ENCODE measurements around the gene DYNLT1.
"Not testable (repeated sequence)": the region's sequence is repeated elsewhere in the genome, so short reads cannot be mapped to it uniquely, and the experiment has no call there.

Gene DYNLT1

GRCh38 chr6:158684311-158684710, 39.8 kb upstream of the DYNLT1 start:
- H3K4me3 ChIP-seq (replicated peaks in 1 of 2; ENCODE audit: low read depth in 2 of 2, low read length in 2 of 2), result no peak overlapping the region
- DNase-seq (ENCODE audit: low read depth in 2 of 2), result no peak
- TF ChIP-seq, protein P1, sequence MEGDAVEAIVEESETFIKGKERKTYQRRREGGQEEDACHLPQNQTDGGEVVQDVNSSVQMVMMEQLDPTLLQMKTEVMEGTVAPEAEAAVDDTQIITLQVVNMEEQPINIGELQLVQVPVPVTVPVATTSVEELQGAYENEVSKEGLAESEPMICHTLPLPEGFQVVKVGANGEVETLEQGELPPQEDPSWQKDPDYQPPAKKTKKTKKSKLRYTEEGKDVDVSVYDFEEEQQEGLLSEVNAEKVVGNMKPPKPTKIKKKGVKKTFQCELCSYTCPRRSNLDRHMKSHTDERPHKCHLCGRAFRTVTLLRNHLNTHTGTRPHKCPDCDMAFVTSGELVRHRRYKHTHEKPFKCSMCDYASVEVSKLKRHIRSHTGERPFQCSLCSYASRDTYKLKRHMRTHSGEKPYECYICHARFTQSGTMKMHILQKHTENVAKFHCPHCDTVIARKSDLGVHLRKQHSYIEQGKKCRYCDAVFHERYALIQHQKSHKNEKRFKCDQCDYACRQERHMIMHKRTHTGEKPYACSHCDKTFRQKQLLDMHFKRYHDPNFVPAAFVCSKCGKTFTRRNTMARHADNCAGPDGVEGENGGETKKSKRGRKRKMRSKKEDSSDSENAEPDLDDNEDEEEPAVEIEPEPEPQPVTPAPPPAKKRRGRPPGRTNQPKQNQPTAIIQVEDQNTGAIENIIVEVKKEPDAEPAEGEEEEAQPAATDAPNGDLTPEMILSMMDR (IDR thresholded peaks at IDR 0.05; ENCODE audit: low read depth, low read length), result no peak

GRCh38 chr6:158680481-158680880, 35.9 kb upstream of the DYNLT1 start:
- no peak for DNase-seq (ENCODE audit: low read depth in 2 of 2)
- no peak overlapping the region for H3K4me3 ChIP-seq (replicated peaks in 1 of 2; ENCODE audit: low read depth in 2 of 2, low read length in 2 of 2)
- TF ChIP-seq, protein P1 (IDR thresholded peaks at IDR 0.05; ENCODE audit: low read depth, low read length), result no peak

DNA sequence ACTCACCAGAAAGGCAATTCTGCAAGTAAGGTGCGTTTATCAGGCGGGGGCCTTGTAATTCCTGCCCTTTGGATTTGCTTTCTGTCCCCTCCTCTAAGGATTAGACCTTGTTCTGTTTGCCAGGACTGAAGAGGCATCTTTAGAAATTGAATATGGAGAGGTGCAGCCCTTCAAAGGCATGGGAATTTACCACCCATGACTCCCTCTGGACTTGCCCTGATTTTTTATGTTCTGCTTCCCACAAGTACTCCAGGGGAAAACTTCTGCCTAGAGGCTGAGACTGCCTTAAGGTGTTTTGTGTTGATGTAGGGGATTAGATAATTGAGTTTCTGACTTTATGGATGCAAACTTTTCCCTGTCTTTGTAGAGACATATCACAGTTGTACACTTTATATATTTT, 35.5 kb upstream of the DYNLT1 start:
- no peak overlapping the region for H3K4me3 ChIP-seq (replicated peaks in 1 of 2; ENCODE audit: low read depth in 2 of 2, low read length in 2 of 2)
- no peak for DNase-seq (ENCODE audit: low read depth in 2 of 2)
- TF ChIP-seq, protein P1 (IDR thresholded peaks at IDR 0.05; ENCODE audit: low read depth, low read length), result no peak

DNA sequence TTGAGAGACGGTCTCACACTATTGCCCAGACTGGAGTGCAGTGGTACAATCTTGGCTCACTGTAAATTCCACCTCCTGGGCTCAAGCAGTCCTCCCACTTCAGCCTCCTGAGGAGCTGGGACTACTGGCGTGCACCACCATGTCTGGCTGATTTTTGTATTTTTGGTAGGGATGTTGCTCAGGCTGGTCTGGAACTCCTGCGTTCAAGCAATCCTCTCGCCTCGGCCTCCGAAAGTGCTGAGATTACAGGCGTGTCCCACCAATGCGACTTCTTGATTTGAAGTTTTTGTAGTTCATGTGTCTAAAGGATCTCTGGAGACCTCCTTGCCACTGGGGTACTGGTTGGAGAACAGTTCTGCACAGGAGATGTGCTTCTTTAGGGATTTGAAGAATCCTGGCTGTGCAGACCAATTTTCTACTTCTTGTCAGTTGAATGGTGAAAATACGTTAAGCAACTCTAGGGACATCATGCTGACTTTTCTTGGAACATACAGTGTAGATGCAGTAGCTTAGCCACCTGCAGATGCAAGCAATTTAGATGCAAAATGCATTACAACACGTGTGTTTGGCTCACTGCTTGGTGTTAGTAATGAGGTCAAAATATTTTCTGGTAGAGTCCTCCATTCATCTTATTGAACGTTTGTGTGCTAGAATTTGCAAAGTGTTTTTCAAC, 33.5 kb upstream of the DYNLT1 start:
- TF ChIP-seq, protein P1 (IDR thresholded peaks at IDR 0.05; ENCODE audit: low read depth, low read length), result no peak
- DNase-seq (ENCODE audit: low read depth in 2 of 2), result no peak
- no peak overlapping the region for H3K4me3 ChIP-seq (replicated peaks in 1 of 2; ENCODE audit: low read depth in 2 of 2, low read length in 2 of 2)

GRCh38 chr6:158677094-158677493, 32.6 kb upstream of the DYNLT1 start:
- not testable (repeated sequence) for DNase-seq (ENCODE audit: low read depth in 2 of 2); H3K4me3 ChIP-seq (replicated peaks in 1 of 2; ENCODE audit: low read depth in 2 of 2, low read length in 2 of 2)

DNA sequence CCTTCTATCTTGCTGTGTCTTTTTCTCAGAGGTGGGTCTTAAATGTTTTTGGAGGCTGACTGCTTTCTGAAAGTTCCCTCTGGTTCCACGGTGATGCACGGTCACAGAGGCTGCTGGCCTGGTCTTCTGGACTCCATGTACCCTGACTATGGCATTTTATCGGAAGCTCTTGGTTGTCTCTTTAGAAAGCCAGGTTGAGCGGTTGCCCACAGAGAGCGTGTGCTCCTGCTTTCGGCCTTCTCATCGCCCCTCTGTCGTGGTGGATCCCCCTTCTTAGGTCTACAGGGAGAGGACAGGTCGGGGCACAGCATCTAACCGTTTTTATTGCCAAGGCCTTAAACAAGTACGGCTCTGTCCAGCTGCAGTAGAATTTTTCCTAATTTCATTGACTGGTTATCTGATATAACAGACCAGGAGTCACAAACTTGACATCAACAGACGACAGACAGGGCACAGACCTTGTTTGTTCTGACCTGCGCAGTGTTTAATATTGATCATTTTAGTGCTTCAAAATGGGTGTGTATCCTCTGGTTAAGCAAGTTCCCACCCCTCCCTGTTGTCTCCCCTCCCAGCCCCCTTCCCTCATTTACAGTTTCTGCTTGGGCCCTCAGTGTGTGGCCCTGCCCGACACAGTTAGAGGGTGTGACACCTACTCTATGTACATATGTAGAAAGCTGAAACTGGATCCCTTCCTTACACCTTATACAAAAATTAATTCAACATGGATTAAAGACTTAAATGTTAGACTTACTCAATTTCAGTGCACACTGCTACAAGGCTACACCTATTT, 30.0 kb upstream of the DYNLT1 start:
- no peak for DNase-seq (ENCODE audit: low read depth in 2 of 2)
- TF ChIP-seq, protein P1 (IDR thresholded peaks at IDR 0.05; ENCODE audit: low read depth, low read length), result no peak
- H3K4me3 ChIP-seq (replicated peaks in 1 of 2; ENCODE audit: low read depth in 2 of 2, low read length in 2 of 2), result no peak overlapping the region

DNA sequence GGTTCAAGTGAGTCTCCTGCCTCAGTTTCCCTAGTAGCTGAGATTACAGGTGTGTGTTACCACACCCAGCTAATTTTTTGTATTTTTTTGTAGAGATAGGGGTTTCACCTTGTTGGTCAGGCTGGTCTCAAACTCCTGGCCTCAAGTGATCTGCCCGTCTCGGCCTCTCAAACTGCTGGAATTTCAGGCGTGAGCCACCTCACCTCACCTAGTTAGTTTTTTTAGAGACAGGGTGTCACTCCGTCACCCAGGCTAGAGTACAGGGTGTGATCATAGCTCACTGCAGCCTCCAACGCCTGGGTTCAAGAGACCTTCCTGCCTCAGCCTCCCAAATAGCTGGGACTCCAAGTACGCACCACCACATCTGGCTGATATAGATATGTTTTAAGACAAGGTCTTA, 28.2 kb upstream of the DYNLT1 start:
- H3K4me3 ChIP-seq (replicated peaks in 1 of 2; ENCODE audit: low read depth in 2 of 2, low read length in 2 of 2), result no peak overlapping the region
- no peak for DNase-seq (ENCODE audit: low read depth in 2 of 2)
- TF ChIP-seq, protein P1 (IDR thresholded peaks at IDR 0.05; ENCODE audit: low read depth, low read length), result no peak

- not testable (repeated sequence) for DNase-seq (ENCODE audit: low read depth in 2 of 2); H3K4me3 ChIP-seq (replicated peaks in 1 of 2; ENCODE audit: low read depth in 2 of 2, low read length in 2 of 2)
Observed at GRCh38 chr6:158672119-158672518, 27.6 kb upstream of the DYNLT1 start.
